GM23338 (cell line): ENCODE measurements around the gene CIZ1.

Experiments used
- CREB1 ChIP-seq: fragments of 250-450 bp; sonication (Bioruptor Pico); IDR thresholded peaks from 2 replicates; pipeline ENCODE4 v1.5.0; 2020; ENCODE audit warnings: low read depth, mild to moderate bottlenecking, moderate library complexity
- CTCF ChIP-seq, 2 experiments: fragments of 200-600 bp in 1 of 2; sonication (generic) in 1 of 2; conservative IDR thresholded peaks; 2 replicates each; pipeline versions ENCODE4 v1.5.1 to v1.6.1; 2016 to 2017; ENCODE audit warnings: antibody characterized with exemption in 2 of 2, low read depth in 2 of 2, mild to moderate bottlenecking in 2 of 2, moderate library complexity in 1 of 2
- ETS1 ChIP-seq: IDR thresholded peaks from 2 replicates; pipeline ENCODE4 v1.6.1; 2016; ENCODE audit warnings: antibody characterized with exemption
- EZH2phosphoT487 ChIP-seq: fragments of 200-600 bp; sonication (generic); IDR thresholded peaks from one replicate; pipeline ENCODE4 v1.8.1; 2018; ENCODE audit warnings: antibody characterized with exemption; ENCODE audit not compliant: unreplicated experiment
- JUNB ChIP-seq: IDR thresholded peaks from one replicate; pipeline ENCODE4 v1.6.1; 2016; ENCODE audit warnings: antibody characterized with exemption; ENCODE audit not compliant: unreplicated experiment
- POLR2AphosphoS5 ChIP-seq: IDR thresholded peaks from 2 replicates; pipeline ENCODE4 v1.6.1; 2016; ENCODE audit warnings: antibody characterized with exemption, low read depth
- REST ChIP-seq: IDR thresholded peaks from one replicate; pipeline ENCODE4 v1.6.1; 2018; ENCODE audit warnings: antibody characterized with exemption; ENCODE audit not compliant: unreplicated experiment
- STAT1 ChIP-seq: IDR thresholded peaks from one replicate; pipeline ENCODE4 v1.6.1; 2016; ENCODE audit warnings: antibody characterized with exemption; ENCODE audit not compliant: unreplicated experiment
- ZNF114 ChIP-seq: fragments of 250-450 bp; sonication (Bioruptor Pico); IDR thresholded peaks from 2 replicates; pipeline ENCODE4 v1.5.0; 2020; ENCODE audit warnings: mild to moderate bottlenecking, moderate library complexity

GRCh38 chr9:128118472-128118857, 72.9 kb downstream of the CIZ1 start:
- TF ChIP-seq EZH2phosphoT487 (no peak), CTCF (conservative IDR thresholded peaks at IDR 0.05; ENCODE audit: low read depth in 2 of 2) (no peak), CREB1 (CRISPR knock-in tag) (no peak), JUNB (no peak), ZNF114 (CRISPR knock-in tag) (no peak), ETS1 (no peak), REST (no peak), POLR2AphosphoS5 (no peak), STAT1 (no peak)
